Fibroblast of mammary gland (primary cell): Measurements from ENCODE around the gene CCNQ.

ENCODE experiments used
- DNase-seq: peaks from one replicate; pipeline ENCODE4 v3.0.0-alpha.2; 2010; ENCODE audit warnings: low read depth
- H3K4me3 ChIP-seq: 2 replicates; pipeline ENCODE4 v1.5.1; 2011; ENCODE audit warnings: low read depth, mild to moderate bottlenecking, low read length, moderate library complexity; ENCODE audit not compliant: control insufficient read depth
- CTCF ChIP-seq: conservative IDR thresholded peaks from 2 replicates; pipeline ENCODE4 v1.5.1; 2011; ENCODE audit warnings: low read depth, low read length, inconsistent platforms; ENCODE audit not compliant: control insufficient read depth, insufficient read depth

The CCNQ gene

GRCh38 chrX:153556767-153557166, 42.2 kb downstream of the CCNQ start:
- no peak overlapping the region for H3K4me3 ChIP-seq
- DNase-seq = no peak
- no peak for TF ChIP-seq CTCF

DNA sequence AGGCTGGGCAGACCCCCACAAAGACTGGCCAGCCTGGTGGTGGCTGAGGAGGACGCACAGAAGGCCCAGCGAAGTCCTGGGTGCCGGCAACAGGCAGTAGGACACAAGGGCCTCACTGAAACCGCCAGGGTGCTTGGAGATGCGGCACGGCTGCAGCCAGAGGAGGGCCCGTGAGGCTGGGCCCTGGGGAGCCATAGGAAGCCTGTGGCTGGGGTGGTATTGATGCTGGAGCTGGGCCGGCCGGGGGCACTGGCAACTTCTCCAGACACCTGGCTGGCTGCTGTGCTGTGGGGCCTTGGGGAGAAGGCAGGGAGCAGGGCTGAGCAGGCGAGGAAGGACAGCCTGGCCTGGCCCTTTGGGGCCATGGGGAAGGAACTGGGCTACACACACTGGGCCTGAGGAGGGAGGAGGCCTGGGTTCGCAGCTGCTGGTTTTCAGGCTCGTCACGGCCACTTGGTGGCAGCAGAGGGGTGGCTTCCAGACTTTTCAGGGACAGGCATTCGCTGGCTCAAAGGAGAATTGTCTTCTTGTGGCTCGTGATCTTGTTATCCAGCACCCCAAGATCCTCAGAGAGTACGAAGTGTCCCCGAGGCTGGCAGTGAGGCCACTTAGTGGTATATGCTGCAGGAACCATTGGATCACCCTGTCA, 44.3 kb downstream of the CCNQ start:
- peak; percentile 45 for DNase-seq
- no peak overlapping the region for H3K4me3 ChIP-seq
- peak; percentile 69 for TF ChIP-seq CTCF

DNA sequence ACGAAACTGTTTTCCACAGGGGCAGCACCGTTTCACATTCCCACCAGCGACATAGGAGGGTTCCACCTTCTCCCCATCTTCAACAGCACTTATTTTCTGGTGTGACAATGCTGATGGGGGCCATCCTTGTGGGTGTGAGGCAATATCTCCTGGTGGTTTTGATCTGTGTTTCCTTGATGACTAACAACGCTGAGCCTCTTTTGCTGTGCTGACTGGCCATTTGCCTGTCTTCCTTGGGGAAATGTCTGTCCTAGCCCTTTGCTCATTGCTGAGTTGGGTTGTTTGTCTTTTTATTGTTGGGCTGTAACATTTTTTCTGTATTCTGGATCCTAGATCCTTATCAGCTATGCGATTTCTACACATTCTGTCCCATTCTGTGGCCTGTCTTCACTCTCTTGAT, 47.8 kb downstream of the CCNQ start:
- no peak for TF ChIP-seq CTCF
- H3K4me3 ChIP-seq = no peak overlapping the region
- peak; percentile 55 for DNase-seq

- DNase-seq = no peak
- no peak for TF ChIP-seq CTCF
- no peak overlapping the region for H3K4me3 ChIP-seq
These were observed 49.1 kb downstream of the CCNQ start for GRCh38 chrX:153549807-153550206.

GRCh38 chrX:153549231-153549630, 49.7 kb downstream of the CCNQ start:
- TF ChIP-seq CTCF = no peak
- H3K4me3 ChIP-seq = no peak overlapping the region
- DNase-seq = no peak

GRCh38 chrX:153547195-153547594, 51.7 kb downstream of the CCNQ start:
- DNase-seq = no peak
- TF ChIP-seq CTCF = no peak
- H3K4me3 ChIP-seq = no peak overlapping the region

- H3K4me3 ChIP-seq = no peak overlapping the region
- DNase-seq = no peak
- TF ChIP-seq CTCF = no peak
These were observed 52.6 kb downstream of the CCNQ start for GRCh38 chrX:153546386-153546785.
